K562 (cell line): ENCODE results near the gene SH3RF1.

Experiments
- BHLHE40 ChIP-seq: IDR thresholded peaks from 2 replicates; pipeline ENCODE4 v1.6.1; 2011; ENCODE audit warnings: low read length, improper control_type of control experiment
- CTCF ChIP-seq, 3 experiments: IDR thresholded peaks in 2 of 3; conservative IDR thresholded peaks in 1 of 3; 2 replicates each; pipeline ENCODE4 v1.5.1; 2011 to 2012; ENCODE audit warnings: low read length in 3 of 3, mild to moderate bottlenecking in 3 of 3, control low read depth in 2 of 3, improper control_type of control experiment in 1 of 3, inconsistent platforms in 1 of 3, low read depth in 1 of 3, mixed read lengths in 1 of 3, moderate library complexity in 1 of 3; ENCODE audit not compliant: insufficient read depth in 2 of 3
- EP300 ChIP-seq: IDR thresholded peaks from 2 replicates; pipeline ENCODE4 v1.6.1; 2012; ENCODE audit warnings: low read length, improper control_type of control experiment
- EZH2 ChIP-seq: IDR thresholded peaks from 2 replicates; pipeline ENCODE4 v1.6.1; 2012; ENCODE audit warnings: low read depth, mild to moderate bottlenecking, inconsistent platforms, low read length, borderline replicate concordance
- HDAC2 ChIP-seq: fragments of 450-650 bp; IDR thresholded peaks from 2 replicates; pipeline ENCODE4 v1.6.1; 2016; ENCODE audit warnings: mild to moderate bottlenecking
- PML ChIP-seq: IDR thresholded peaks from 2 replicates; pipeline ENCODE4 v1.6.1; 2012; ENCODE audit warnings: low read length, inconsistent platforms
- RFX5 ChIP-seq: IDR thresholded peaks from 2 replicates; pipeline ENCODE4 v1.6.1; 2011; ENCODE audit warnings: low read depth, mild to moderate bottlenecking, improper control_type of control experiment, low read length
- SMAD3 ChIP-seq: fragments of 450-650 bp; formaldehyde crosslinking; conservative IDR thresholded peaks from 2 replicates; pipeline ENCODE4 v1.4.0; 2020; ENCODE audit warnings: mild to moderate bottlenecking
- SPI1 ChIP-seq: IDR thresholded peaks from 2 replicates; pipeline ENCODE4 v1.6.1; 2011; ENCODE audit warnings: low read depth, low read length, control low read depth, borderline replicate concordance
- THRAP3 ChIP-seq: fragments of 450-650 bp; IDR thresholded peaks from 2 replicates; pipeline ENCODE4 v1.6.1; 2016; ENCODE audit warnings: mild to moderate bottlenecking, inconsistent platforms, borderline replicate concordance
- ZNF780A ChIP-seq: fragments of 250-450 bp; sonication (Bioruptor Pico); IDR thresholded peaks from 2 replicates; pipeline ENCODE4 v1.5.0; 2021; ENCODE audit warnings: mild to moderate bottlenecking

- TF ChIP-seq THRAP3 (no peak), CTCF (IDR thresholded peaks at IDR 0.05 in 2 of 3, conservative IDR thresholded peaks at IDR 0.05 in 1 of 3; ENCODE audit: insufficient read depth in 2 of 3, low read depth in 1 of 3, low read length in 3 of 3) (no peak), EP300 (no peak), SPI1 (no peak), RFX5 (no peak), EZH2 (no peak), PML (no peak), SMAD3 (CRISPR knock-in tag) (no peak), ZNF780A (CRISPR knock-in tag) (no peak), BHLHE40 (no peak), HDAC2 (no peak)
These were observed 87.2 kb downstream of the SH3RF1 start for GRCh38 chr4:169183581-169183980.
